ENCODE results near the gene EFHC2.

The EFHC2 gene, protein sequence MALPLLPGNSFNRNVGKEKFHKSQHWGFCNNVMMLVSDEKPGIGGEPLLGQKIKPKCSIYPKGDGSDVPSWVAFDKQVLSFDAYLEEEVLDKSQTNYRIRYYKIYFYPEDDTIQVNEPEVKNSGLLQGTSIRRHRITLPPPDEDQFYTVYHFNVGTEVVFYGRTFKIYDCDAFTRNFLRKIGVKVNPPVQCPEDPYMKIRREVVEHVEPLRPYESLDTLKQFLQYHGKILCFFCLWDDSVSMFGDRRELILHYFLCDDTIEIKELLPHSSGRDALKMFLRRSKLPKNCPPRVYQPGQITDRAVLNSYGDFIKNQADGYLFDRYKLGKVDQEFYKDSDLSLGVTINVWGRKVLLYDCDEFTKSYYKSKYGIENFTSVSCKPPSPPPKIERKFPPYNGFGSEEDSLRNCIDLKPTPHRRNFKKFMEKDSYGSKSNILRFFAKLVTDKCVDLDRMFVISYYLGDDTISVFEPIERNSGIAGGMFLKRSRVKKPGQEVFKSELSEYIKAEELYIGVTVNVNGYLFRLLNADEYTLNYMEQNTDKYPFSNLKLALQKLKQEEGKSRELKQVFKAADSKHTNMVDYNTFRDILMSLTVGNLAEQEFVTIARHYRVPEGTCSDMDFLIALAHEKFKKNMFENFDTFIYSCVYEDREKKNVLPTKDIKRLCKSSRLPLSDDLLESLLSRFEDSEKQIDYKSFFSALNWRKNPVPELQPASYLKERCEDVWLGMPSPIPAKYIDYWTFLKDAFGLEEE

DNA sequence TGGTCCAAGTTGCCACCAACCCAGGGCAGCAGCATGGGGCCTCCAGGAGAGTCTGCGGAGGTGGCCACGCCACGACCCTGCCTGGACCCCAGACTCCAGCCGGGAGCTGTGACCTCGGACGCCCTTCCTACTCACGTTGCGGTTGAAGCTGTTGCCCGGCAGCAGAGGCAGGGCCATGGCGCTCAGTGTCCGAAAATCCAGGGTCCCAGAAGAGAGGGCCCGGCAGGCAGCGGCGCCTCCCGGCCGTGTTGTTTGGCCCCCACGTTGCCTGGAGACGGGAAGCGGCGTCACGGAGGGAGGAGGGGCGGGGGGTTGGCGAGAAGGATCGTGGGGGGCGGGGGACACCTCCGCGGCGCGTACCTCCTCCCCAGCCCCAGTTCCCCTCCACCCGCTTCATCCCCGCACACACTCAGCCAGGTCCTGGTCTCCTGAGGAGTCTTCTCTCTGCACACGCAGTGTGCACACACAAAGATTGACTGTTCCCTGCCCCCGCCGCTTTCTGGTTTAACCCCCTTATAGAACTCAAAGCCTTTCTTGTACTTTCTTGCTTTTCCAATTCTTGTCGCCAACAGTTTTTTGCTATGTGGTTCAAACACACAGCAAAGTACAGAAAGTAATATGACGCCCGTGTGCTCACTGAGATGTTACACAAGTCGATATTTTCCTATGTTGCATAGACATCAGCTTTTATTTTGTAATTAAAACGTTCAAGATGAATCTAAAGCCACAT, at the start of gene EFHC2:
EFHC2 (minus strand) TSS at position 261 of the 730 bp plus-strand sequence; CDS start at position 177, 84 bp downstream.
- no peak for DNase-seq (ENCODE audit: low spot score)

DNA sequence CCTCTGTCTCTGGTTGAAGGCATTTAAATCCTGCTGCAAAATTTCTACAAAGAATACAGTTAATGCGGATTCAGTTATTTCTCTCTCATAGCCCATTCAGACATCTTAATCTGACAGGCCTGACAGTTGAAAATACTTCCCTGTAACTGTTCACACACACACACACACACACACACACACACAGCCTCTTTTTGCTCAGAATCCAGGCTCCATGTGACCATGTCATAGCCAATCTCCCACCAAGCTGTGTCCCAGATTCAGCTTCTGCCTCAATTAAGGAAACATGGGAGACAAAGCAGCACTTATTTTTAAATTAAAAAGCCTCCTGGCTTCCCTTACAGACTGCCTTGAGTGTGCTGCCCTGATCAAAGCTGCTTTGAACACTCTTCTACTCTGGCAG, 49.3 kb upstream of the EFHC2 start:
- DNase-seq (ENCODE audit: low spot score), result peak; percentile 24

DNA sequence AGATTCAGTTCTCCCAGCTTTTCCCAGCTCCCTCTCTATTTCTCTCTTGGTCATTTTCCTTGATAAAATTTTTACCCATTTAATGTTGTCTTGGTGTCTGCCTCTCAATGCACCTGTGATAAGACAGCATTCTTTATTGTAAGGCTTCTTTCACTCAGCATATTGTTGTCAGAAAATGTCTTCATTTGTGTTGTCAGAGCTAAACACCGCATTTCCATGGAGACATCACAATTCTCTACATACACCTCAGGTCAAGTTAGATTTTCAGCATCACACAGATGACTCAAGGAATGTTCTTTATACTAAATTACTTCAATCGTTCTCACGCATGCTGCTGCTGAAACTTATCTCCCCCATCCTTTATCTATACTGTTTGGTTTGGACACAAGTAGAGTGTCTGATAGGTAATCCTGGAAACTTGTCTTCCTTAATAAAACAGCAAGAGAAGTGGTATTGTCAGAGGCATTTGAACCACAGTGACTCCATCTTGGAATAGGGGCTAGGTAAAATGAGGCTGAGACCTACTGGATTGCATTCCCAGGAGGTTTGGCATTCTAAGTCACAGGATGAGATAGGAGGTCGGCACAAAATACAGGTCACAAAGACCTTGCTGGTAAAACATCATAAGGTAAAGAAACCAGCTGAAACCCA, 41.3 kb upstream of the EFHC2 start:
- no peak for DNase-seq (ENCODE audit: low spot score)

DNA sequence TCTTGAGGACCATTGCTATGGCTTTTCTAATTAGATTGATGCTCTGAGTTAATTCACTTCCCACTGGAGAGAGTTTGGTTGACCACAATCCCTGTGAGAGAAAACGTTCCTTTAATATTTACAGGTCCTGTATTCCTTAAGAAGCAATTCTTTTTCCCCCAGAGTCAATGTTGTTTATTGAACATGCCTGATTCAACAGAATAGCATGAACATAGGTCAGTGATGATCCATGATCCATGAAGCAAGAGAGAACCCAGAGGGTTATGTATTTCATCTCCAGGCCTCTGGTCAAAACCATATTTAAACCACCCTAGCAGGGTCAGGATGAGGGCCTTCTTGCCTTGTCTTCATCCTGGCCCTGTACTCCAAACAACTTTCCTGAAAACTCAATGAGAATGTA, 39.4 kb upstream of the EFHC2 start:
- no peak for DNase-seq (ENCODE audit: low spot score)

DNA sequence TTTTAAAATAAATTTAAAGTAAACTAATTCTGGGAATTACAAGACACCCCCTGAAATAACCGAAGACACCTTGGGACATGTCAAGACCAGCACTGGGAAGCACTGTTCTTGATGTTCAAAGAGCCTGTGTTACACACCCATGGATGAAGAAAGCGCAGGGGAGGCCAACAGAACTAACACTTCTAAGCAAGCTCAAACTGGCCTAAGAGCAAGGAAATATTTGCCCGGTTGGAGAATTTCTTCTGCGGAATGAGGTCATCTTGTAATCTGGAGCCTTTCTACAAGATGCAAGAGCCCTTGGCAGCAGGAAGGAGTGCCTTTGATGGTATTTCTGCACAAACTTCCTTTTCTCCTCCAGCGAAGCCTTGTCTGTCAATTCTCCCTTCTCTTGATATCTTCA, 9.3 kb upstream of the EFHC2 start:
- DNase-seq (ENCODE audit: low spot score), result no peak

DNA sequence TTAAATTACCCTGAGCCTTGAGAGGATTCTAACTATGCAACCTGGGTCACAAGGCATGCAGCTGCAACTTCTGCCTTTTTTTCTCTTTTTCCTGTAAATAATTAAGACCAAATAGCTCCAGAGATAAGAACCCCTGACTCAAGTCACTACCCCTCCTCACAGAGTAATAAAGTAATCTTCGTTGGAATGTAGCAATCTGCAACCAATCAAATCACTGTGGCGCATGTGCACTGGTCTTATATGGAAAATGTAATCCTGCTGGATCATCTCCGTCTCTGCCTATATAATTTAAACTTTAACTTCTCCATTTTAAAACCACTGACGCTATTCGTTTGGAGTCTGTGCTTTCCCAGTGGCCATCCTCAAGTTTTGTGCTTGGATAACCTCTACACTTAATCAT, 6.1 kb upstream of the EFHC2 start:
- no peak for DNase-seq (ENCODE audit: low spot score)

DNA sequence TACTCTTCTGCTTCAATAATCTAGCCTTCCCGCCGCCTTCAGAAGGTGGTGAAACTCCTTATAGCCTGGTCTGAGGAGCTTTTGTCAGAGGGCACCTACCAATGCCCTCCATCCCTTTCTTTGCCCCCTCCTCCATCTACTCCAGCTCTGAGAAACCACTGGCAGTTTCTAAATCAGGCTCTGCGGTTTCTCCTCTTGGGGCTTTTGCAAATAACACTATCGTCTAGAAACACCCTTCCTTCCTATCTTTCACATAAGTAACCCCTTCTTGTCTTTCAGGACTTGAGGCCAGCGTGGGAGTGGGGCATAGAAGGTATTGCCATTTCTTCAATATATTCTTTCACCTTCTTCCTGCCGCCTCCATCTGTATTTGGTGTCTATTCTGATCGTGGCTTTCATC, 1.2 kb upstream of the EFHC2 start:
- DNase-seq (ENCODE audit: low spot score), result no peak

DNA sequence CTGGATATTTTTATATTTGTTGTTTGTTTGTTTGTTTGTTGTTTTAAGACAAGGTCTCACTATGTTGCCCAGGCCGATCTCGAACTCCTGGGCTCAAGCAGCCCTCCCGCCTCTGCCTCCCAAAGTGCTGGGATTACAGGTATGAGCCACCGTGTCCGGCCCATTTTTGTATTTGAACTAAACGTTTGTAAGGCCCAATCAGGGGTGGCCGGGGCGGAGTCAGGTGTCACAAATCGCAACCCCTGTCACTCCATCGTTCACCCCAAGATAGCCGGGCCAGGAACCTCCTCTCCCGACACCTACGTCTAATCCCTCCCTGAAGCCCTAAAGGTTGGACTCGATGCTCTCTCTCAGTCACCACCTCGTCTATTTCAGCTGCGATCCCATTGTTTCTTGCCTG, 722 bp upstream of the EFHC2 start:
- no peak for DNase-seq (ENCODE audit: low spot score)

DNA sequence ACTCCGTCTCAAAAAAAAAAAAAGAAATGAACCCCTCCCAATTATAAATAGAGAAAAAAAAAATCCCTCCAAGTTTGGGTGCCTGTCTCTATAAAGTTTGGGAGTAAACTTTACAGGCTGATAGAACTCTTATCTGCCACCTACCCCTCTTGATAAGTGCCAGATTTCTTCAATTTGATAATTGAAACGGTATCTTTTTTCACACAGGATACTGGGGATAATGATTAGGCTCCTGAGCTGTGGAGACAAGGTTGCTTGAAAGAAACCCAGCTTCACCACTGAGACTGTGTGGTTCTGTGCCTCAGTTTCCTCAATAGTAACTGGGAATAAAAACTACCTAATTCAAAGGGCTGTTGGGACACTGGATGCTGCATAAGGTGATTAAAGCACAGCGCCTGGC, 606 bp downstream of the EFHC2 start:
- DNase-seq (ENCODE audit: low spot score), result no peak

DNA sequence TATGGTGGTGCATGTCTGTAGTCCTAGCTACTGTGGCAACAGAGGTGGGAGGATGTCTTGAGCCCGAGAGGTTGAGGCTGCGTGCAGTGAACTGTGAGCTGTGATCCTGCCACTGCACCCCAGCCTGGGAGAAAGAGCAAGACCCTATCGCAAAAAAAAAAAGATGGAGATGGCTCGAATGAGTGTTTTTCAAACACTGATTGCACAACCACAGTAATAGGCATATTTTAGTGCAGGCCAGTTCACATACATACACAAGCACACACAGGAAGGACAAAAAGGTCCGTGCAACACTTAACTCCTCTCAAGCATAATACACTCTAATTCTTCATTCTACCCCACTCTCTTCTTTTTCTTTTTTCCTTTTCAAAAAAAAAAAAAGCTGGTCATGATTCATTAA, 5.1 kb downstream of the EFHC2 start:
- DNase-seq (ENCODE audit: low spot score), result no peak

DNA sequence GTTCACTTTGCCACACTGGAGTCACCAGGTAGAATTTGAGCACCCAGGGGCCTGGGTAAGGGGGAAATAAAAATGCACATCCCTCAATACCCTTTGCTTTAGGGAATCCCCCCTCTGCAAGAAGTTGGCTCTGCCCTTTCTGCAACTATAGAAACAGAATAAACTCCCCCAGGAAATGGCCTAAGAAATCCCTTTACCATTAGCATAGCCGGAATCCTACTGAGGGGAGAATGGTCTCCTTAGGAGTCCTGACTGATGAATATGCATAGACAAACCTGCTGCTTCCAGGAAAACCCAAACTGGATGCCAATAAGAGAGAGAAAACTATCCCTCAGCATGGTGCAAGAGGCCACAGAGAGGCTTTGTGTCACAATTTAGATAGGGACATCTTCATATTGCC, 11.0 kb downstream of the EFHC2 start:
- no peak for DNase-seq (ENCODE audit: low spot score)

DNA sequence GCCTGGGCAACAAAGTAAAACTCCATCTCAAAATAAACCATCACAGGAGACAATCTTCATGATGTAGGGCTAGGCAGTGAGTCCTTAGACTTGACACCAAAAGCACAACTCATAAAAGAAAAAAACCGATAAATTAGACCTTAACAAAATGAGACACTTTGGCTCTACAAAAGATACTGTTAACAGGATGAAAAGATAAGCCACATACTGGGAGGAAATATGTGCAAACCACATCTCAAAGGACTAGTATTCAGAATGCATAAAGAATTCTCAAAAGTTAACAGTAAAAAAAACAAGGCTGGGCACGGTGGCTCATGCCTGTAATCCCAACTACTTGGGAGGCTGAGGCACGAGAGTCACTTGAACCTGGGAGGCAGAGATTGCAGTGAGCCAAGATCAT, 13.2 kb downstream of the EFHC2 start:
- DNase-seq (ENCODE audit: low spot score), result no peak

DNA sequence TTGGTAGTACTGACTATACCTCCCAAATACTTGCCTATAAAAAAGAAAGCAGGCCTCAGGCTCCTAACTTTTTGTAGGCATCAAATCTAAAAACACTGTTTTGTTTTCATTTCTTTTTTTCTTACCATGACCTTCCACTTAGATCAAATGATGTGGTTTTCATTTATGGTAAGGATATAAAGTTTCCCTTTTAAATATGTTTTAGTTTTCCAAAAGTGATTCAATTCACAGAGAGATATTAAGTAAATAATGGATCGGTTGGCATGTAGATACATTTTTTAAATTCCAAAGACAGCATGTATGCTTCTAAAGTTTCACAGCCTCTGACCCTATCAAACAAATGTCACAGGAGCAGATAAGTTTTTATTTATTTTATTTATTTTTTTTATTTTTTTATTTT, 23.9 kb downstream of the EFHC2 start:
- no peak for DNase-seq (ENCODE audit: low spot score)

DNA sequence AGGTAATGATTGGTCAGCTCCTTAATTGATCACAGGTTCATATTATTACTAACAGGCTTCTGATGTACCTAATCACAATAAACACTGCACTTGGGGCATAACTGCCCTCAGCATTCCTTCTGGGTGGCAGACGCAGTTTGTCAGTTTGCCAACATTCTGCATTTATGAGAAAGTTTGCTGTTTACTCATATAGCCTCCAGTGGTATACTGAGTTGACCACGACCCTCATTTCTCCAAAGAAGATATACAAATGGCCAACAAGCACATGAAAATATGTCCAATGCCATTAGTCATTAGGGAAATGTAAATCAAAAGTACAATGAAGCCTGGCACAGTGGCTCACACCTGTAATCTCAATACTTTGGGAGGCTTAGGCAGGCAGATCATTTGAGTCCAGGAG, 26.3 kb downstream of the EFHC2 start:
- no peak for DNase-seq (ENCODE audit: low spot score)

DNA sequence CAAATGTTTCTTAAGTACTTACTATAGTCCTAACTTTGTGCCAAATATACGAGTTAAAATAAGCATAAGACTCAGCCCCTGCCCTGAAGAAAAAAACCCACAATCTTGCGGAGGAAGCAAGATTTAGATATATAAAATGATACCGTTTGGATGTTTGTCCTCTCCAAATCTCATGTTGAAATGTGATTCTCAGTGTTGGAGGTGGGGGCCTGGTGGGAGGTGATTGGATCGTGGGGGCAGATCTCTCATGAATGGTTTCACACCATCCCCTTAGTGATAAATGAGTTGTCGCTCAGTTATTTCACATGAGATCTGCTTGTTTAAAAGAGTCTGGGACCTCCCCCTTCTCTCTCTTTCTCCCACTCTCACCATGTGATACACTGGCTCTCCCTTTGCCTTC, 28.7 kb downstream of the EFHC2 start:
- no peak for DNase-seq (ENCODE audit: low spot score)

DNA sequence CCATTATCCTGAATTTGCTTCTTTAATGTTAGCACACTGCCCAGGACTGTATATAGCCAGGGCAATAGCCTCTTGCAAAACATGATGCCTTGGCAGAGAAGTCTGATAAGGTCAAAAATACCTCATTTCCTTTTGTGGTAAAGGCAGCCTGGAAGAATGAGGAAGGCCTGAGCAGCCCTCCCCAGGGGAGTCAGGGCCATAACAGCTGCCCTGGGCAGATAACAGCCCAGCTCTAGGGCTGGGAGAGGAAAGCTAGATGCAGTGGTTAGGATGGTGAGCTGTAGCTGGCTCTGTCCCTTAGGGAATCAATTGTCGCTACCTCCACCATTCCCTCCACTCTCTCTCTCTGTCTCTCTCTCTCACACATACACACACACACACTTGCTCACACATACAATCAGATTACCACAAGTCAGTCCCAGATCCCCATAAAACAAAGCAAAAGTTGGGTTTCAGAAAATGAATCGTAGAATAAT, 29.2 kb downstream of the EFHC2 start:
- DNase-seq (ENCODE audit: low spot score), result peak; percentile 7

DNA sequence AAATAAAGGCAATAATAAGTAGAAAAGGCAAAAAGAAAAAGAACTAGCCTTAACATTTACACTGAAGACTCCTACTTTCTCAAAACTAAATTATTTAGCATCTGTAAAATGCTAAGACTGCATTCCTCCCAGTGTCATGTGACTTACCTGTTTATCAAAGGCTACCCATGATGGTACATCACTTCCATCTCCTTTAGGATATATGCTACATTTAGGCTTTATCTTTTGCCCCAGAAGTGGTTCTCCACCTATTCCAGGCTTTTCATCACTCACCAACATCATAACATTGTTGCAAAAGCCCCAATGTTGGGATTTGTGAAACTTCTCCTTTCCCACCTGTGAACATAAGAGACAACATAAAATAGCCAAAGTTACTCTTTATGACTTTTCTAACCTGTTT, 31.1 kb downstream of the EFHC2 start:
- no peak for DNase-seq (ENCODE audit: low spot score)

DNA sequence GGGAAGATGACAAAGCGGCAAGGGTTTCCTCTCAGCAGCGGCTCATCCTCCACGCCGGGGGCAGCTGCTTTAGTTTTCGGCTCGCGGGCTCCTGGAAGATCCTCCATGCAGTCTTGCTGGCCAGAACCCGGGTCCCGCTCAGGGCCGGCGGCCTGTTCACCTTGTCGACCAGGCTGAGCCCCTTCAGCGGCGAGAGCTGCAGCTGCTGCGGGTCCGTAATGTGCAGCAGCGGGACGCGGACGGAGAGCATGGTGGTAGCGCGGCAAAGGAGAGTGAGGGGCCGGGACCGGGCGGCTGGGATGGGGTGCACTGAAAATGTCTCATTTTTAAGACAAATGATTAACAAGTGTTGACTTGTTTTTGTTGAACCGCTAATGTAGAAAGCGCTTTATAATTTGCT, 33.2 kb downstream of the EFHC2 start:
- DNase-seq (ENCODE audit: low spot score), result no peak

DNA sequence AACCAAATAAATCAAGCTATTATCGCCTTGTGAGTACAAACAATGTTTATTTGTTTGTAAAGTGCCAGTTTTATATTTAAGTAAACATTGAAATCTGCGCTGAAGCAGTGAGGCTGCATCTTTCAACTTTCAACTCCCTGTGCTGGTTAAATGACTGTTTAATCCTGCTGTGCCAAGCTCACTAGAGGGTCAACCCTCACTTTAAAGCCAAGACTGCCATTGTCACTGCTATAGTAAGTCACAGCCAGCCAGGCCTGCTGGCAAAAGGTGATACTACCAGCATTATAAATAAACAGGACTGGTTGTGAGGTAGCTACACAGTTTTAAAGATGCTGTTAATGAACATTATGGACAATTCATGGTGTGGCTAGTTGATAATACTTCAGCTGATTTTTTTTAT, 34.6 kb downstream of the EFHC2 start:
- no peak for DNase-seq (ENCODE audit: low spot score)

DNA sequence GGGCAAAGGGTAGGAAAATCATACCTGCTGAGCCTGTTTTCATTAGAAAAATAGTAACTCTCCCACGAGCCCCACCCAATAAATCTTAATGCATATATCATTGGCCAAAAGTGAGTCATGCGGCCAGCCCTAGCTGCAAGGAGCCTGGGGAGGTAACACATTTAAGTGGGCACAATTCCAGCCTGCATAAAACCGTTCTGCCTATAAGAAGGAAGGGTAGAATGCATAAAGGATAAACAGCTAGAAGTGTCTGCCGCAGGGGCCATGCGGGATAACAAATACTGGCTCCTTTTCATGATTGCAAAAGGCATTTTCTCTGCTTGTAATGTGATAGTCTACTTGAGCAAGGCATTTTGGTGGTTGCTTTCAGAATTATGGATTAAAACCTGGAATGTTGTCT, 37.1 kb downstream of the EFHC2 start:
- no peak for DNase-seq (ENCODE audit: low spot score)

DNA sequence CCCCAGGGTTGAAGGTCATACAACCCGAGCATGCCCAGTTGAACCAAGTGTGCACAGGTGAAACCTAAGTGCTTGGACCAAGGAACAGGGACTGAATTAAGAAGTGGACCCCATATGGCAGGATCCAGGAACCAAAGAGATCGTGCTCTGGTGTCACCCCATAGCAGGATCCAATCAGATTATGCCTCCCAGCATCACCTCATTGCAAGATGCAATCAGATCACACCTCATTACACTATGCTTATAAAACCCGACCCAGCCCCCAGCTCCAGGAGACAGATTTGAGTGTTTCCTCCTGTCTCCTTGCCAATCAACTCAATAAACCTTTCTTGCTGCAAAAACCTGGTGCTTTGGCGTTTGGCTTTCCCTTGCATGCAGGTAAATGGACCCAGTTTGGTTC, 37.6 kb downstream of the EFHC2 start:
- no peak for DNase-seq (ENCODE audit: low spot score)

DNA sequence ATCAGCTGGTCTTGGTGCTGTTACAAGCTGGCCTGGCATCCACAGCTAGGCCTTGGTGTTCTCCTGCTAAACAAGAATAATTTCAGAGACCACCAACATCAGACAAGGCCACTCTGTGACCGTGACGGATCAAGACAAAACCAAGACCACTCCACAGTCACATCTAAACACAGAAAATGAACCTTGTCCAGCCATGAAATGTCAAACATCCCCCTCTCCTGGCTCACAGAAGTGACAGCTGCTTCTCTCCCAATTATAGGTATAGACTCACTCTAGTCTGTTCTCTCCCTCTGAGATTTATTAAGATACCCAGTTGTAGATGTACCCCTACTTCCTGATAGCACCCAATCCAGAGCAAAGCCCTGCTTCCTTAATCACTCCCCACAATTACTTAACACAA, 40.4 kb downstream of the EFHC2 start:
- DNase-seq (ENCODE audit: low spot score), result no peak

Data from globus pallidus (tissue), 1 donor.